HepG2 (cell line): Measurements from ENCODE around the gene SAMD10. TPM values are rescaled to one million over a fixed set of nuclear protein-coding genes. Genes with fewer than 3 reads are reported as not detected.

ENCODE experiments used
- AKAP8 ChIP-seq: sonication (generic); formaldehyde crosslinking; IDR thresholded peaks from 2 replicates; pipeline ENCODE4 v1.5.1; 2020; ENCODE audit warnings: mild to moderate bottlenecking, missing genetic modification reagents
- DMAP1 ChIP-seq: IDR thresholded peaks from 2 replicates; pipeline ENCODE4 v1.6.1; 2016
- GATA4 ChIP-seq: sonication (generic); IDR thresholded peaks from 2 replicates; pipeline ENCODE4 v1.6.1; 2016; ENCODE audit warnings: antibody characterized with exemption, low read depth, borderline replicate concordance
- HMG20A ChIP-seq: IDR thresholded peaks from 2 replicates; pipeline ENCODE4 v1.6.1; 2016; ENCODE audit warnings: borderline replicate concordance
- HNF1A ChIP-seq, 2 experiments: sonication (generic) in 1 of 2; formaldehyde crosslinking in 1 of 2; IDR thresholded peaks; 2 replicates each; pipeline versions ENCODE4 v1.4.0 to v1.6.1; 2016 to 2020; ENCODE audit warnings: borderline replicate concordance in 1 of 2, low read depth in 1 of 2, mild to moderate bottlenecking in 1 of 2, missing genetic modification reagents in 1 of 2
- PITX1 ChIP-seq: sonication (generic); formaldehyde crosslinking; IDR thresholded peaks from 2 replicates; pipeline ENCODE4 v1.5.1; 2020; ENCODE audit warnings: mild to moderate bottlenecking, missing genetic modification reagents
- PRPF4 ChIP-seq: fragments of 200-400 bp; formaldehyde crosslinking; IDR thresholded peaks from 2 replicates; pipeline ENCODE4 v1.6.1; 2016; ENCODE audit warnings: low read length, low read depth; ENCODE audit not compliant: poor library complexity, severe bottlenecking
- RFXAP ChIP-seq: sonication (generic); formaldehyde crosslinking; IDR thresholded peaks from 2 replicates; pipeline ENCODE4 v1.4.0; 2020; ENCODE audit warnings: missing genetic modification reagents, borderline replicate concordance
- SMC3 ChIP-seq: IDR thresholded peaks from 2 replicates; pipeline ENCODE4 v1.6.1; 2011; ENCODE audit warnings: low read length, improper control_type of control experiment
- ZC3H13 ChIP-seq: sonication (generic); formaldehyde crosslinking; IDR thresholded peaks from 2 replicates; pipeline ENCODE4 v1.8.1; 2023; ENCODE audit warnings: mild to moderate bottlenecking, missing genetic modification reagents, moderate library complexity
- ZIK1 ChIP-seq: sonication (generic); formaldehyde crosslinking; IDR thresholded peaks from 2 replicates; pipeline ENCODE4 v1.5.0; 2020; ENCODE audit warnings: mild to moderate bottlenecking, low read depth, missing genetic modification reagents, borderline replicate concordance
- ZMYM4 ChIP-seq: sonication (generic); formaldehyde crosslinking; IDR thresholded peaks from 2 replicates; pipeline ENCODE4 v1.8.1; 2023; ENCODE audit warnings: mild to moderate bottlenecking, missing genetic modification reagents
- ZNF12 ChIP-seq: sonication (generic); formaldehyde crosslinking; IDR thresholded peaks from 2 replicates; pipeline ENCODE4 v1.5.0; 2020; ENCODE audit warnings: missing genetic modification reagents
- ZNF256 ChIP-seq: sonication (generic); formaldehyde crosslinking; conservative IDR thresholded peaks from 2 replicates; pipeline ENCODE4 v1.4.0; 2020; ENCODE audit warnings: missing genetic modification reagents
- ZNF296 ChIP-seq: sonication (generic); formaldehyde crosslinking; conservative IDR thresholded peaks from 2 replicates; pipeline ENCODE4 v1.5.0; 2020; ENCODE audit warnings: mild to moderate bottlenecking, missing genetic modification reagents
- polyA plus RNA-seq, 8 experiments: library from polyadenylated mRNA; depleted of rRNA in 3 of 8; stranded (reverse) in 7 of 8; unstranded in 1 of 8; fragments of >200 nt; fragmentation: Illumina TruSeq in 4 of 8; extraction: Trizol in 4 of 8; gene quantifications; 2 replicates each; pipeline versions ENCODE4 v1.2.1 to v1.2.3, GENCODE V29; 2011 to 2016; ENCODE audit warnings: low read depth in 4 of 8, missing spikeins in 1 of 8, mixed read lengths in 1 of 8; ENCODE audit not compliant: insufficient read depth in 1 of 8
- total RNA-seq, 5 experiments: library from RNA; depleted of rRNA; stranded (reverse); fragments of >200 nt; fragmentation: Illumina TruSeq; extraction: Trizol; gene quantifications; 2 replicates each; pipeline ENCODE4 v1.2.3, GENCODE V29; 2016; ENCODE audit warnings: low read depth in 1 of 5
- TF ChIP-seq, protein P1 (sequence below): sonication (generic); formaldehyde crosslinking; IDR thresholded peaks from 2 replicates; pipeline ENCODE4 v1.5.1; 2020; ENCODE audit warnings: mild to moderate bottlenecking, moderate library complexity, missing genetic modification reagents
- TF ChIP-seq, protein P2 (sequence below): IDR thresholded peaks from 2 replicates; pipeline ENCODE4 v1.6.1; 2016; ENCODE audit warnings: missing compliant biosample characterization, missing genetic modification reagents, borderline replicate concordance
- TF ChIP-seq, protein P3 (sequence below): sonication (generic); formaldehyde crosslinking; IDR thresholded peaks from 2 replicates; pipeline ENCODE4 v1.4.0; 2020; ENCODE audit warnings: missing genetic modification reagents, borderline replicate concordance

The SAMD10 gene
- total and polyA plus RNA-seq, 2 of the 13 experiments (the other 11 are each of a cell fraction or from before 2014, with no cell fraction given): 6.1 to 11.0 TPM

GRCh38 chr20:63973636-63974401 is 5.6 kb downstream of the SAMD10 start (continued):
- TF ChIP-seq ZNF256 (CRISPR knock-in tag) (peak; percentile 91; the same call in 1 of the 2 replicates), ZNF296 (CRISPR knock-in tag) (0 out of 2 replicates have a peak, but pooled peaks have one; percentile 79), HNF1A (IDR thresholded peaks at IDR 0.05; ENCODE audit: low read depth) (no peak), HNF1A (CRISPR knock-in tag; IDR thresholded peaks at IDR 0.05; ENCODE audit: borderline replicate concordance) (peak; percentile 75; the same call in 1 of the 2 replicates), ZNF12 (CRISPR knock-in tag) (peak; percentile 81), HMG20A (CRISPR knock-in tag) (peak; percentile 44; the same call in 1 of the 2 replicates), RFXAP (CRISPR knock-in tag) (peak; percentile 94), AKAP8 (CRISPR knock-in tag) (peak; percentile 94), PITX1 (CRISPR knock-in tag) (peak; percentile 80), ZIK1 (CRISPR knock-in tag) (peak; percentile 86; the same call in 1 of the 2 replicates), SMC3 (peak; percentile 76; the same call in 1 of the 2 replicates), GATA4 (0 out of 2 replicates have a peak, but pooled peaks have one; percentile 17), DMAP1 (CRISPR knock-in tag) (peak; percentile 83; the same call in 1 of the 2 replicates), ZMYM4 (CRISPR knock-in tag) (peak; percentile 43; the same call in 1 of the 2 replicates), PRPF4 (peak; percentile 20), ZC3H13 (CRISPR knock-in tag) (peak; percentile 53; the same call in 1 of the 2 replicates)
- TF ChIP-seq, protein P1, sequence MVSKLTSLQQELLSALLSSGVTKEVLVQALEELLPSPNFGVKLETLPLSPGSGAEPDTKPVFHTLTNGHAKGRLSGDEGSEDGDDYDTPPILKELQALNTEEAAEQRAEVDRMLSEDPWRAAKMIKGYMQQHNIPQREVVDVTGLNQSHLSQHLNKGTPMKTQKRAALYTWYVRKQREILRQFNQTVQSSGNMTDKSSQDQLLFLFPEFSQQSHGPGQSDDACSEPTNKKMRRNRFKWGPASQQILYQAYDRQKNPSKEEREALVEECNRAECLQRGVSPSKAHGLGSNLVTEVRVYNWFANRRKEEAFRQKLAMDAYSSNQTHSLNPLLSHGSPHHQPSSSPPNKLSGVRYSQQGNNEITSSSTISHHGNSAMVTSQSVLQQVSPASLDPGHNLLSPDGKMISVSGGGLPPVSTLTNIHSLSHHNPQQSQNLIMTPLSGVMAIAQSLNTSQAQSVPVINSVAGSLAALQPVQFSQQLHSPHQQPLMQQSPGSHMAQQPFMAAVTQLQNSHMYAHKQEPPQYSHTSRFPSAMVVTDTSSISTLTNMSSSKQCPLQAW (CRISPR knock-in tag): peak; percentile 87
- TF ChIP-seq, protein P2, sequence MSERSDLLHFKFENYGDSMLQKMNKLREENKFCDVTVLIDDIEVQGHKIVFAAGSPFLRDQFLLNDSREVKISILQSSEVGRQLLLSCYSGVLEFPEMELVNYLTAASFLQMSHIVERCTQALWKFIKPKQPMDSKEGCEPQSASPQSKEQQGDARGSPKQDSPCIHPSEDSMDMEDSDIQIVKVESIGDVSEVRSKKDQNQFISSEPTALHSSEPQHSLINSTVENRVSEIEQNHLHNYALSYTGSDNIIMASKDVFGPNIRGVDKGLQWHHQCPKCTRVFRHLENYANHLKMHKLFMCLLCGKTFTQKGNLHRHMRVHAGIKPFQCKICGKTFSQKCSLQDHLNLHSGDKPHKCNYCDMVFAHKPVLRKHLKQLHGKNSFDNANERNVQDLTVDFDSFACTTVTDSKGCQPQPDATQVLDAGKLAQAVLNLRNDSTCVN (CRISPR knock-in tag): peak; percentile 89
- TF ChIP-seq, protein P3, sequence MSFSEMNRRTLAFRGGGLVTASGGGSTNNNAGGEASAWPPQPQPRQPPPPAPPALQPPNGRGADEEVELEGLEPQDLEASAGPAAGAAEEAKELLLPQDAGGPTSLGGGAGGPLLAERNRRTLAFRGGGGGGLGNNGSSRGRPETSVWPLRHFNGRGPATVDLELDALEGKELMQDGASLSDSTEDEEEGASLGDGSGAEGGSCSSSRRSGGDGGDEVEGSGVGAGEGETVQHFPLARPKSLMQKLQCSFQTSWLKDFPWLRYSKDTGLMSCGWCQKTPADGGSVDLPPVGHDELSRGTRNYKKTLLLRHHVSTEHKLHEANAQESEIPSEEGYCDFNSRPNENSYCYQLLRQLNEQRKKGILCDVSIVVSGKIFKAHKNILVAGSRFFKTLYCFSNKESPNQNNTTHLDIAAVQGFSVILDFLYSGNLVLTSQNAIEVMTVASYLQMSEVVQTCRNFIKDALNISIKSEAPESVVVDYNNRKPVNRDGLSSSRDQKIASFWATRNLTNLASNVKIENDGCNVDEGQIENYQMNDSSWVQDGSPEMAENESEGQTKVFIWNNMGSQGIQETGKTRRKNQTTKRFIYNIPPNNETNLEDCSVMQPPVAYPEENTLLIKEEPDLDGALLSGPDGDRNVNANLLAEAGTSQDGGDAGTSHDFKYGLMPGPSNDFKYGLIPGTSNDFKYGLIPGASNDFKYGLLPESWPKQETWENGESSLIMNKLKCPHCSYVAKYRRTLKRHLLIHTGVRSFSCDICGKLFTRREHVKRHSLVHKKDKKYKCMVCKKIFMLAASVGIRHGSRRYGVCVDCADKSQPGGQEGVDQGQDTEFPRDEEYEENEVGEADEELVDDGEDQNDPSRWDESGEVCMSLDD (CRISPR knock-in tag): peak; percentile 70; the same call in 1 of the 2 replicates
